DMS 273 treated with DMSO at 0.1 percent for 48 hours (cell line): Measurements from ENCODE around the gene GTPBP4.
"Not testable (repeated sequence)": the region's sequence is repeated elsewhere in the genome, so short reads cannot be mapped to it uniquely, and the experiment has no call there.

Source experiments
- DNase-seq: peaks from one replicate; lab custom pipeline; 2025; lab: John Stamatoyannopoulos, UW

Gene GTPBP4

DNA sequence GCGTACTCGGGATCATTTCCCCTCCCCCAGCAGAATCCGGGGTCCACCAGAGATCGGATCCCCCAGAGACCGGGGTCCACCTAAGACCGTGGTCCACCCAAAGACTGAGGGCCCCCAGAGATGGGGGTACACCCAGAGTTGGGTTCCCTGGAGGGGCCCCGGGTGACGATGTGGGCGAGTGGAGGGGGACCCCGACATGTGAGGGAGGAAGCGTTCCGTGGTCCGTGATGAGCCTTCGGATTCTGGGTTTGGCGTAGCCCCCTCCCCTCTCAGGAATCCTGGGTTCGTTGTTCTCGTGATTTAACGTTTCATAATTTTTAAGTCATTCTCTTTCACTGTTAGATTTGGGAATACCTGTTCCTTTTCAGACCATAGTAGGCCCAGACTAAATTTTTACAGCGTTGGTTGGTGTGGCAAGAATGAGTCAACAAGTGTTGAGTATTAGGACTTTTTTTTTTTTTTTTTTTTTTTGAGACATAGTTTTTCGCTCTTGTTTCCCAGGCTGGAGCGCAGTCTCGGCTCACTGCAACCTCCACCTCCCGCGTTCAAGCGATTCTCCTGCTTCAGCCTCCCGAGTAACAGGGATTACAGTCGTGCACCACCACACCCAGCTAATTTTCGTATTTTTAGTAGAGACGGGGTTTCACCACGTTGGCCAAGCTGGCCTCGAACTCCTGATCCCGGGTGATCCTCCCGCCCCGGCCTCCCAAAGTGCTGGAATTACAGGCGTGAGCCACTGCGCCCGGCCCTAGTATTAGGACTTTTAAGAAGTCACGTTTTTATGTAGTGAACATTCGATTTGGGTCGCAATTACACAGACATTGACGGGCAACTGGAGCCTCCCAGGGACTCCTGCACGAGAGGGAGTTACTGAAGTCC lies 672 bp downstream of the GTPBP4 start:
- DNase-seq: no peak

DNA sequence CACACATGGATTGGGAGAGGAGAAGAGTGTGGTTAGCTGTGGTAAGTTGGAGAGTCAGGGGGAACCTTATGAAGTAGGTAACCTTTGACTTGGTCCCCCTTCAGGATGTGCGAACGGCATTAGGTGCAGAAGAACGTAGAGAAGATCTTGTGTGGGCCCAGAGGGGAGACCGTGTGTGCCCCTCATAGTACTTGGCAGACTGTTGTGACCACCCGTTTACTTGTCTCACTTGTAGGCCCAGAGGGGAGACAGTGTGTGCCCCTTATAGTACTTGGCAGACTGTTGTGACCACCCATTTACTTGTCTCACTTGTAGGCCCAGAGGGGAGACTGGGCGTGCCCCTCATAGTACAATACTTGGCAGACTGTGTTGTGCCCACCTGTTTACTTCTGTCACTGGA lies 2.6 kb downstream of the GTPBP4 start:
- no peak for DNase-seq

DNA sequence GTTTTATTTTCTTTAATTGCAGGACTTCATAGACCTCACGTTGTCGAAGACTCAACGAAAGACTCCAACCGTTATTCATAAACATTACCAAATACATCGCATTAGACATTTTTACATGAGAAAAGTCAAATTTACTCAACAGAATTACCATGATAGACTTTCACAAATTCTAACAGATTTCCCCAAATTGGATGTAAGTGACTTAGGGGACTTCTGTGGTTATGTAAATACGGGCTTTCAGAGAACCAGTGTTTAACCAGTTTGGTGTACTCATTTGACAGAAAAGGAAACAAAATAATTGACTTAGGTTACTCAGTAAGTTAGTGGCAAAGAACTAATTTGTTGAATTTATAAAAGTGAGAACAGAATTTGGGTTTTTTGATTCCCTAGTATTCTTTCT lies 4.2 kb downstream of the GTPBP4 start:
- no peak for DNase-seq

DNA sequence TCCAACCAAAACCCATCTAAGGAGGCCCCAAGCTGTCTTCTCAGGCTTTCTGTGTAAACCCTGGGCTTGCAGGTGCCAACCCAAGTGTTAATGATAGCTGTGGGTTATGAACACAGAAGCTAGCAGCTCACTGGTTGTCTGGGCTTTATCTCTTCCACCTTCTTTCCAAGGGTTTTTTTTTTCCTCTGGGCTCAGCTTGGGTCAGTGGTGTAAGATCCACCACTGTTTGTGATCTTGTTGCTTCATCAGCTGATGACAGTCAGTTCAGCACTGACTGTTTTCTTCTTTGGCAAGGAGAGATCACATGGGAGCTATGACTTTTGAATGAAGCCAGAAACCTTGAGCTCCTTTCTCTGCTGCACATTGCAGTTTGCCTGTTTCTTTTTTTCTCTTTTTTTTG lies 4.6 kb downstream of the GTPBP4 start:
- DNase-seq: no peak

DNA sequence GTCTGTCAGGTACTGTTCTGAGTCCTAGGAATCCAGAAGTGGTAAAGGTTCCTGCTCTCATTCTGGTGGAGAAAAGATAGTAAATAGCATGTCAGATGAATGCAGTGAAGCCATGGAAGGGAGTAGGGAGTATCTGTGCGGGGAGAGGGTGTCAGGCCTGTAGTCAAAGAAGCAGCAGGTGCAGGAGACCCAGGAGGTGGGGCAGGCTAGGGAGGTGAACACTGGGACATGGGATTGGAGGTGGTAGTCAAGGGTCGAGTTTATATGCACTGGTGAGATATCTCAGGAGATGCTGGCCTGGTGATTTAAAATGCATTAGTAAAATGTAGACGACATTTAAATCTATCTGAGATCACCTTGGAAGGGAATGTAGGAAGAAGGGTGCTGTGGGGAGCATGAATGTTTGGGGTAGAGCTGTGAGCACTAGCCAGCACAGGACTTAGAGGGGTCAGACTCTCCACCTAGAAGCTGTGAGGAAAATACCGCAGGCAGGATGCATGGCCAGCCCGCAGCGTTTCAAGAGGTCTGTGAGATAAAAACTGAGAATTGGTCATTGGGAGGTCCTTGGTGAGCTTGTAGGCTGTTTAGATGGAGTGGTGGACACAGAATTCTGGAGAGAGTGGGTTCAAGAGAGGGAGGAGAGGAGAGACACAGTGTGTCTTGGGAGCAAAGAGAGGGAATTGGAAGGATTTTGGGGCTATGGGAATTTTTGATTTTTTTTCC lies 6.8 kb downstream of the GTPBP4 start:
- DNase-seq: no peak

DNA sequence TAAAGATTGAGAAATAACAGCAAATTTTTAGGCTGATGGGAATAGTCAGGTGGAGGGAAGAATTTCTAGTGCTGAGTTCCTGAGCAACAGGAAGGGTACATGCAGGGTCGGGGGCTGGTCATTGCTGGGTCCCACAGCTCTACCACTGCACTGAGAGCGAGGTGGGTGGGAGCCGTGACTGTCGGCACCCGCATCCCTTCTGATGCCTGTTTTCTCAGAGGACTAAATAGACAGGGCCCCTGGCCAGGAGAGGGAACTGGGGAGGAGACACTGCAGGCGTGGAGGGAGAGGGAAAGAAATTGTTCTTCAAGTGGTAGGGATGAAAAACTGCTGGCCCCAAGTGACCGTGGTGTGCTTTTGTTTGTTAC lies 7.3 kb downstream of the GTPBP4 start:
- no peak for DNase-seq

DNA sequence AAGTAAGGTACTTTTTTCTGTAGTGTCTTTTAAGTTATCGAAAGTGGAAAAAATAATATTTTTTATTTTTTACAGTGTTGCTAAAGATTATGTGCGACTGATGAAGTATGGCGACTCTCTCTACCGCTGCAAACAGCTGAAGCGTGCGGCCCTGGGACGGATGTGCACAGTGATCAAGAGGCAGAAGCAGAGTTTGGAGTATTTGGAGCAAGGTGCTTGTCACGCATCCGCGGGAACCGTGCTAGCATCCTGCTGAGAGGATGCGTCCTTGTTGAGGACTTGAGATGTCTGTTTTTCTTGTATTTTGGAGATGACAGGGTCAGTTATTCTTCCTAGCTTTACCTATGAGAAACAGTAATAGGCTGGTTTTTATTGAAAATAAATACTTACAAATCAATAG lies 7.8 kb downstream of the GTPBP4 start:
- no peak for DNase-seq

DNA sequence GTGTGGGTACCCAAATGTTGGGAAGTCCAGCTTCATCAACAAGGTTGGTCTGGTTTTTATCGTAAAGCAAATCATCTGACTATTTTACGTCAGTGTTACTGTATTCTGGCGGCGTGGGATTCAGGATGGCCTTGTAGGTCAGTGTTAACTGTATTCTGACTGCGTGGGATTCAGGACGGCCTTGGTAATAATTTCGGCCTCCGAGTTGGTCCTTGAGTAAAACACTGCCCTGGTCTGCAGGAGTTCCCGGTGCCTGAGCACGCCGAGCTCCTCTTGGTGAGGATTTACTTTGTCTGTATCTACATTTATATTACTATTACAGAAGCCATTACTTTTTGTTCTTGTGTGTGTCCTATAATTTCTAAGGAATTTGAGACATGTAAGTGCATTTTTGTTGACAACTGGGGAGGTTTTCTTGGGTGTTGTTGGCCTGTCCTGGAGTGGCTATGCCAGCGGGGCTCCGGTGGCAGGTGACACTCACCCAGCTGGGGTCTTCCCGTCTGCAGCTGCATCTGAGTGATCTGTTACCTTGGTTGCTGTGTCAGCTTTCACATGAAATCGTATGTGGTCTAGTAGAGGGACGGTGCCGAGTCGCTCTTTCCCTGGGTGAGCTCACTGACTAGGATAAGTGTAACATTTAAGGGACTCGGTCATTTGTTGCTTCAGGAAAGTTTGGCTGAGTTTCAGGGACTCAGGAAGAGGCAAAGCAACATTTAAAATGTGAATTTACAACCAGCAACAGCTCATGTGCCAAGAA lies 9.2 kb downstream of the GTPBP4 start:
- DNase-seq: no peak

DNA sequence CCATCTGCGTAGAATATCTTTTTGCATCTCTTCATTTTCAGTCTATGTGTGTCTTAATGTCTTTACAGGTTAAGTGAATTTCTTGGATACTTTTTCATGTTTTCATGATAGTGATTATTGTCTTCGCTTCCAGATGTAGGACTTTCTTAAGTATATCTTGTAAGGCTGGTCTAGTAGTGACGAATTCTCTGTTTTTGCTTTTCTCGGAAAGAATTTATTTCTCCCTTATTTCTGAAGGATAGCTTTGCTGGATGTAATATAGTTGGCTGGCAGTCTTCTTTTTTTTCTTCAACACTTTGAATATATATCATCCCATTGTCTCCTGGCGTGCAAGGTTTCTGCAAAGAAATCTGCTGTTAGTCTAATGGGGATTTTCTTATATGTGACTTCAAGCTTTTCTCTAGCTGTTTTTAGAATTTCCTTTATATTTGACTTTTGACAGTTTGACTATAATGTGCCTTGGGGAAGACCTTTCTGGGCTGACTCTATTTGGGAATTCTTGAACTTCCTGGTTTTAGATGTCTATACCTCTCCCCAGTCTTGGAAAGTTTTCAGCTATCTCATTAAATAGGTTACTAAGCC lies 14.3 kb downstream of the GTPBP4 start:
- no peak for DNase-seq

DNA sequence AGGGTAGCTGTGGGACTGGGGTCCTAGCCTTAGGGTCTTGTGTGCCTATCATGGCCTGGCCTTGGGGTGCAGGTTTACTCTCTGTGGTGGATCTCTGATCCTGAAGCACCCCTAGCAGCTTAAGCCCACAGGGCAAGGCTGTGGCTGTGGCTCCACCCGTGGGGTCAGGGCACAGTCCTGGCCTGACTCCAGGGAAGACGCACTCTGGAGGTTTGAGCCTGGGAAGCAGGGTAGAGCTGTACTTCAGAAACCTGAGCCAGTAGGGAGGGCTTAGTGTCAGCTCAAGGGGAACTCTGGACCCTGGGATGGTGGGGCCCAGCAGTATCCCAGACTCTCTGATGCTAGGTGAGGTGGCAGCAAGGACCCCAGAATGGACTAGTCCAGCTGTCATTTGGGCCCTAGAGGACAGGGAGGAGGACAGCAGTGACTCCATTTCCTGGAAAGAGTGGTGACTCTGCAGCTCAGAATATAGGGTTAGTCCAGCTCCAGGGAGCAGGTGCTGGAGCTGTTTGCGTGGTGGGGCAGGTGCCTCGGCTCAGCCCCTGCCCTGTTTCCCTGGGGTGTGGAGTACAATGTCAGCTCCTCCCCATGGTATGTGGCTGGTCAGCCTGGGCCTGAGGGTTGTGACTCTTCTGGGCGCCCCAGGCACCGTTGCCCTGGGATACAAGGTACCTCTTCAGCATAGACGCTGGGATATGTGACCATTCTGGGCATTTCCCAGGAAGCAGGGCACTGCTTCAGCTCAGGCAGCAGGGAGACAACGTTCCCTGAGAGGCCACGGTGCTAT lies 15.8 kb downstream of the GTPBP4 start:
- DNase-seq: no peak

DNA sequence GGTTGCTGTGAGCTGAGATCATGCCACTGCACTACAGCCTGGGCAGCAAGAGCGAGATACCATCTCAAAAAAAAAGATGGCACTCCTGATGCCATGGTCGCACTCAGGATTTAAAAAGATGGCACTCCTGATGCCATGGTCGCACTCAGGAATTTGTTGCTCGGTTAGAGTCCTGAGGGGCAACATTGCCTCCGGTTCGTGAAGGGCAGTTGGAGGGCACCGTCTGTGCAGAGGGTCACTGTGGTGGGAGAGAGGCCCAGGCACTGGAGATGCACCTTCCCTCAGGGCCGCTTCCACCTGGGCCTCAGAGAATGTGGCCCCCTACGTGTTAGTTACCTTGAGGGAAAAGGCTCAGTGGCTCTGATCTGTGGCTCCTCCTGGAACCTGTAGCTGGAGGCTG lies 18.3 kb downstream of the GTPBP4 start:
- DNase-seq: no peak

DNA sequence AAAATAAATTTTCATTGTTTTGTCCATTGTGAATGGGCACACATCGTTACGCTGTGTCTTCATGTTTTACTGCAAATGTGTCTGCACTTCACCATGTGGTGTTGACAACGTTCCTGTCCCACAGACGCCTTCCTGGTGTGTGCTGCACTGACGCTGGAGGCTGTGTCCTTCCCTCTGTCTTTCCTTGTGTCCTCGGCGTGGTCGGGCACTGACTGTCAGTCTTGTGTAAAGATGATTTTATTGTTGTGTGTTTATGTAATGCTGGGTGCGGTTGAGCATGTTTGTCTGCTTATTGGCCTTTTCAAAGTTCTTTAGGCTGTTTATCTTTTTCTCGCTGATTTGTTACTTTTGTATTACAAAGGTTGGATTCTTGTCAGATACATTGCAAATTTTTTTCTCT lies 19.3 kb downstream of the GTPBP4 start:
- DNase-seq: no peak

DNA sequence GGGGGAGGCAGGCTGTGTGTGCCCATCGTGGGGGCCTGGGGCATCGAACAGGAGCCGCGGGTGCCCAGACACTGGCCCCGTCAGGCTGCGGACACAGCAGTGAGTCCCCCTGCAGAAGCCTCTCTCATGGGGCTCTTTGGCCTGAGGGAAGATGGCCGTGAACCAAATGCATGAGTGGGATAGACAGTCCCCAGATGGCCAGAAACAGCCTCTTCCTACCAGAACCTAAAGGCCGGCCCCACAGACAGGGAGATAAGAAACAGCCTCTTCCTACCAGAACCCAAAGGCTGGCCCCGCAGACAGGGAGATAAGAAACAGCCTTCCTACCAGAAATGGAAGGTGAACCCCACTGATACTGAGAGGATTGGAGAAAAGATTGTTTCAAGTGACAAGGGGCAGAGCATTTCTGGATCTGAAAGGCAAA lies 20.8 kb downstream of the GTPBP4 start:
- no peak for DNase-seq

DNA sequence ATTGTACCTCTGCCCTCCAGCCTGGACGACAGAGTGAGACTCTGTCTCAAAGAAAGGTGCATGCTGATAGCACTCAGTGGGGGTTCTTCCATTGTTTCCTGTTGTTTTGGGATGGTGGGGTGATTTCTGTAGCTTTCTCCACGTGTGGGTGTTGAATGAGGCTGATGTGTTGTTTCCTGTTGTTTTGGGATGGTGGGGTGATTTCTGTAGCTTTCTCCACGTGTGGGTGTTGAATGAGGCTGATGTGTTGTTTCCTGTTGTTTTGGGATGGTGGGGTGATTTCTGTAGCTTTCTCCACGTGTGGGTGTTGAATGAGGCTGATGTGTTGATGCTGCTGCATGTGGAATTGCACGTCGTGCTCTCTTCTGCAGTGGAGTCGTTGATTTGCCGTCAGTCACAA lies 21.7 kb downstream of the GTPBP4 start:
- not testable (repeated sequence) for DNase-seq

DNA sequence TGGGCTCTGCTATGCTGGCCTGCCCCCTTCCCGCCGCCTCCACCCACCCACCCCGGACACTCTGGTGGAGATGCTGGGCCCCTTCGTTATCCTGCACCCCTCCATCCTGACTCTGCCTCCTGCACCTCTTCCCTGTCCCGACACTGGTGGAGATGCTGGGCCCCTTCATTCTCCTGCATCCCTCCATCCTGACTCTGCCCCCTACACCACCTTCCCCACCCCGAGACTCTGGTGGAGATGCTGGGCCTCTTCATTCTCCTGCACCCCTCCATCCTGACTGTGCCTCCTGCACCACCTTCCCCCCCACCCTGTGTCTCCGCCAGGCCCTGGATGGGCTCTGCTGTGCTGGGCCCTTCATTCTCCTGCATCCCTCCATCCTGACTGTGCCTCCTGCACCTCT lies 22.5 kb downstream of the GTPBP4 start:
- DNase-seq: no peak

DNA sequence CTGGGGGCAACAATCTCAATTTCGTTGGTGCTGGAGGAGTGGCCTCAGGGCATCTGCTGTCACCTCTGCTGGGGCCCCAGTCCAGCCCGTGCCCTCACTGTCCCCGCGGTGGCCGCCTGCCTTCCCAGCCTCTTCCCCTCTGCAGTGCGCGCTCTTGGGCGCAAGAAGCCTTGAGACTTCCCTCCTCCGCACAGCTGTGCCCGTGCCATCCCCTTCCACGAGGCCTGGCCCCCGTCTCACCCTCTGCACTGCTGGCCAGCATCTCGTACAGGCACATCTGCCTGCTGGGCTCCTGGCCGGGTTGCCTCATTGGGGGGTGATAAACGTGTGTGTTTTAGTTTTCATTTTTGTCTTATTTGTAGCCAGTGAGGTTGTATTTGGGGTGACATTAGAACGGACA lies 23.5 kb downstream of the GTPBP4 start:
- no peak for DNase-seq

DNA sequence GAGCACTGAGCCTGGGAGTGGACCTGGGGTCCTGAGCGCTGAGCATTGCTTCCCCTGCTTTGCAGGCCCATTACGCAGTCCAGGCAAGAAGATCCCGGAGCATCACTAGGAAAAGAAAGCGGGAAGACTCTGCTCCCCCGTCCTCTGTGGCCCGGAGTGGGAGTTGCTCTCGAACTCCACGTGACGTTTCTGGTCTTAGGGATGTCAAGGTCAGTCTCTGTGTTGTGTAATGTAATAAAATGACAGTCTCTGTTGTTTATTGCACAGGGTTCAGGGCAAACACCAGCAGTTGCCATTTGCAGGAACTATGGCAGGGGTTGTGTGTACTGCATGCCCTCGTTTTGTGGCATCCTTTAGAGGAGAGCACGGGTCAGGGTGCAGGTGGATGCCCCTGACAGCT lies 27.5 kb downstream of the GTPBP4 start:
- no peak for DNase-seq

DNA sequence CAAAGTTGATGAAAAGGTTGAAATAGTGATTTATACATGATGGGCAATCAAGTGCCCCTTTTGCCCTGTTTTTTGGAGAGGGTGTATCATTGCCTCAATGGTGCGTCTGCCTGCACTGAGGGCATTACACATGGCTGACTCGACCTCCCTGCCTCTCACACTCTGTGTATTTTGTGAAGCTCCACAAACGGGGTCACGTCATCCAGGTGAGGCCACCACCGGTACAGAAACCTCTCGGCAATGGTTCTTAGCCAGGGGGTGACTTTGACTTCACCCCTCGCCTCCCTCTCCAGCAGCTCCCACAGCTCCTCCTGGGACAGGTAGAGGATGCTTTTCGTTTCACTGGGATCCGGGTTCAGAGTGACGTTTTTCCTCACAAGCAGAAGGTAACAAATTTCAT lies 31.1 kb downstream of the GTPBP4 start:
- no peak for DNase-seq

DNA sequence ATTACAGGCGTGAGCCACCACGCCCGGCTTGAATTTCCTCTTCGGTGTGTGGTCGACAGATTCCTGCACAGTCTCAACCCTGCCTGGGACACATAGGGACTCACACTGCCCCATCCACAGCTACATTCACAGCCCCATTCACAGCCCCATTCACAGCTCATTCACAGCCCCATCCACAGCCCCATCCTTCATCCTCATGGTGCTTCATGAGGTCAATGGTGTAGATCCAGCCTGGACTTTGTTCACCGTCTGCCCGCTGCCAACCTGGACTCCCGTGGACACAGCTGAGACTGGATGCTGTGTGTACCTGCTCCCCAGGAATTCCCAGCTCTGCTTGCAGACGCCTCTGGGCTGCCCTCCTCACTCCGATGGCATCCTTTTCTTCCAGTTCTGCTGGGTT lies 32.2 kb downstream of the GTPBP4 start:
- no peak for DNase-seq

DNA sequence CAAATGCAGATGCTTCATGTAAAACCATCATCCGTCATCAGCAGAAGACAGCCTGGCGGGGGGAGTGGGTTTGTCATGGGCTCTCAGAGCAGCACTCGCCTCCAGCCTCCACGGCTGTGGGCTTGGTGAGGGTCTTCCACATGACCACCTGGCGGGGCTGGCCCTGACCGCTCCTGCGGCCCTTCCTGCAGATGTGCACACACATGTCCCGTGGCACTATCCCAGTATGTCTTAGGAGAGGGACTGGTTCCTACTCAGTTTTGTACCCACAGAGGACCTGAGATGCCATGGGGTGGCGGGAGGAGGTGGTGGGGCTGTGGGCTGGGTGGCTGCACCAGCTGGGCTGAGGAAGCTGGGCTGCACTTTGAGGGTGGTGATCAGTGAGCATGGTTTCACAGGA lies 32.7 kb downstream of the GTPBP4 start:
- DNase-seq: no peak

DNA sequence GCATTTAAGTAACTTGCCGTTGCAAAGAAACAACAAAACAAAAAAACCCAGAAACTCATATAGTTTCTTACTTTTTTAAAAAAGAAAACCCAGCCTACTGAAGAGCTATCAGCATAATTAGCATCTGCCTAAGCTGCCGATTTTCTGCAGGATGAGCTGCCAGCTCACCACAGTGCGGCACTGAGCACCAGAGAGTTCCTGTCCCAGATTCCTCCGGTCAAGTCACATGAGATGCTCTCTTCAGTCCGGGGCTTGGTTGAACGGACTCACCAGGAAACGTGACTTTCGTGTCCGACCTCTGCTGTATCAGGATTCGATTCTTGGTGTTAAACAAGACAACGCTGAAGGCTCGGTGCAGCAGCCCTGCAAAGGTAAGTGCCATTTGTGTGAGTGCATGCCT lies 34.2 kb downstream of the GTPBP4 start:
- DNase-seq: no peak

DNA sequence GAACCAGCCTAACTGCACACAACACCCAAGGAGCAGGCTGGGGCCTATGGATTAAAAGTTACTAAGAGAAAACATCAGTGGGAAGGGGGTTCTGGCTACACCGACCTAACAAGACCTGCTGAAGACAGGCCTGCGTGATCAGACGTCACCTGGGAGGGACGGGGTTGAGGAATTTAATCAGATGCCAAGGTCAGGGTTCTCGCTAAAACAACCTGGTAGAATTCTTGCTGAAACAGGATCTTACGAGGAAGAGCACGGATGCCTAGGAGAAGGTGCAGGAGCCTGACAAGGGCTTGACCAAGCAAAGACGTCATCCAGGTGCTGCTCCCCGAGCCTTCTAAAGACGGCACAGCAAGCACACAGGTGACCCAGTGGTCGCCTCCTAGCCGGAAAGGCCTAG lies 35.9 kb downstream of the GTPBP4 start:
- DNase-seq: no peak
